GM20000 (cell line): ENCODE results near the gene SNAP29.
"Not testable (repeated sequence)": the region's sequence is repeated elsewhere in the genome, so short reads cannot be mapped to it uniquely, and the experiment has no call there.

ENCODE experiments used
- DNase-seq: peaks from one replicate; pipeline ENCODE4 v3.0.0; 2012; ENCODE audit warnings: low spot score
- CTCF ChIP-seq: IDR thresholded peaks from 2 replicates; pipeline ENCODE4 v1.5.1; 2012; ENCODE audit warnings: mild to moderate bottlenecking, control low read depth; ENCODE audit errors: extremely low read depth, missing control alignments

The SNAP29 gene

GRCh38 chr22:20884454-20884853, 25.6 kb downstream of the SNAP29 start:
- no peak for TF ChIP-seq CTCF
- DNase-seq, result no peak

GRCh38 chr22:20885017-20885556, 26.3 kb downstream of the SNAP29 start:
- DNase-seq, result no peak

GRCh38 chr22:20885557-20886323, 26.9 kb downstream of the SNAP29 start:
- peak; percentile 92 for TF ChIP-seq CTCF
- peak; percentile 69 for DNase-seq

More at GRCh38 chr22:20885017-20885556, 26.3 kb downstream of the SNAP29 start:
- TF ChIP-seq CTCF, result no peak

- no peak for DNase-seq
- TF ChIP-seq CTCF, result no peak
Measured at GRCh38 chr22:20887375-20887774, 28.6 kb downstream of the SNAP29 start.

- no peak for DNase-seq
- TF ChIP-seq CTCF, result no peak
Measured at GRCh38 chr22:20889025-20889704, 30.4 kb downstream of the SNAP29 start.

GRCh38 chr22:20889904-20890540, 31.2 kb downstream of the SNAP29 start:
- no peak for TF ChIP-seq CTCF
- DNase-seq, result no peak

GRCh38 chr22:20890975-20891374, 32.2 kb downstream of the SNAP29 start:
- TF ChIP-seq CTCF, result no peak
- no peak for DNase-seq

- not testable (repeated sequence) for DNase-seq
Measured at GRCh38 chr22:20897737-20898136, 38.9 kb downstream of the SNAP29 start.
